ENCODE measurements around the gene AFAP1. TPM values are rescaled to one million over a fixed set of nuclear protein-coding genes. Genes with fewer than 3 reads are reported as not detected.

AFAP1 gene
- total RNA-seq, 4 donors from 2014 or later, result 8.3 to 27.1 (median 11.1) TPM

DNA sequence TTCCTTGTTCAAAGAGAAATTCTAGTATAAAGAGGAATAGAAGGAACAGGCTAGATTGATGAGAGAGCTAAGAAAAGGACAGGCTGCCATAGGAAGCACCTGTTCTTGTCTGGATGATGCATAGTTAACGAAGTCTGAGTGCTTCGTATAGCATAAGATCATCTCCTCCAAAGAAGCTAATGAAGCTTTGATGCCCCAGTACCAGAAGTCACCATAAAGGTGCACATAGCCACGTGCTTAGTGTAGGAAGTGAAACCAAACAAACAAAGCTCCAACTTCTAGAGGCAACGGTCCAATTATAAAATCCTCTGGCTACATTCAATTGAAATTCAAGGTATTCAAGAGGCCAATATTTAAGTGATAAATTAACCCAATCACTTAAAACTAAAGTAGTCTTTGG, 31.0 kb downstream of the AFAP1 start:
- Histone ChIP-seq H3K36me3 (no peaks in the 10 kb centered on the region), H3K27ac (no peak overlapping the region), H3K27me3 (no peaks in the 10 kb centered on the region), H3K9me3 (no peaks in the 10 kb centered on the region), H3K4me1 (peaks cover 48% of the 10 kb centered on the region), H3K4me3 (no peak overlapping the region)
- TF ChIP-seq, protein P1, sequence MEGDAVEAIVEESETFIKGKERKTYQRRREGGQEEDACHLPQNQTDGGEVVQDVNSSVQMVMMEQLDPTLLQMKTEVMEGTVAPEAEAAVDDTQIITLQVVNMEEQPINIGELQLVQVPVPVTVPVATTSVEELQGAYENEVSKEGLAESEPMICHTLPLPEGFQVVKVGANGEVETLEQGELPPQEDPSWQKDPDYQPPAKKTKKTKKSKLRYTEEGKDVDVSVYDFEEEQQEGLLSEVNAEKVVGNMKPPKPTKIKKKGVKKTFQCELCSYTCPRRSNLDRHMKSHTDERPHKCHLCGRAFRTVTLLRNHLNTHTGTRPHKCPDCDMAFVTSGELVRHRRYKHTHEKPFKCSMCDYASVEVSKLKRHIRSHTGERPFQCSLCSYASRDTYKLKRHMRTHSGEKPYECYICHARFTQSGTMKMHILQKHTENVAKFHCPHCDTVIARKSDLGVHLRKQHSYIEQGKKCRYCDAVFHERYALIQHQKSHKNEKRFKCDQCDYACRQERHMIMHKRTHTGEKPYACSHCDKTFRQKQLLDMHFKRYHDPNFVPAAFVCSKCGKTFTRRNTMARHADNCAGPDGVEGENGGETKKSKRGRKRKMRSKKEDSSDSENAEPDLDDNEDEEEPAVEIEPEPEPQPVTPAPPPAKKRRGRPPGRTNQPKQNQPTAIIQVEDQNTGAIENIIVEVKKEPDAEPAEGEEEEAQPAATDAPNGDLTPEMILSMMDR (IDR thresholded peaks at IDR 0.05), result no peak
- TF ChIP-seq POLR2AphosphoS5 (IDR thresholded peaks at IDR 0.05) (no peak), EP300 (IDR thresholded peaks at IDR 0.05) (no peak), POLR2A (IDR thresholded peaks at IDR 0.05) (no peak)
- no peak for DNase-seq (ENCODE audit: low spot score in 2 of 2)
- WGBS, result 50% methylated on average over 4 of the region's 4 CpGs

DNA sequence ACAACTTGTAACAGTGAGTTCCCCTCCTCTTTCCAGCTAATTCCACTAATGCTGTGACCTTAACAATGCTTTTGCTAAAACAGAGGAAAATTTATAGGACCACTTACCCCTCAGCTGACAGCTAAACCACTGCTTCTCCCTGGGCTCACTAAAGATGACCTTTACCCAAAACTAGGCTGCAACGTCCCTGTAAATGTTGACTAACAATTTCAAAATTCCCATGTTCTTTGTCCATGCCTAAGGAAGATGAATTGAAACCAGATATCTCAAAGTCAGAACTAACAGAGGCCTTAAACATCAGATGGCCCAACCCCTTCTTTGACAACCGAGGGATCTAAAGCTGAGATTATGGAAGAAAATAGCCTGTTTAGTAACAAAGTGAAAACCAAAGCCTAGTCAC, 32.5 kb downstream of the AFAP1 start:
- Histone ChIP-seq H3K27ac (no peak overlapping the region), H3K27me3 (no peaks in the 10 kb centered on the region), H3K36me3 (no peaks in the 10 kb centered on the region), H3K4me3 (no peak overlapping the region), H3K9me3 (no peaks in the 10 kb centered on the region), H3K4me1 (peaks cover 59% of the 10 kb centered on the region)
- WGBS, result 77% methylated on average over 2 of the region's 2 CpGs
- no peak for DNase-seq (ENCODE audit: low spot score in 2 of 2)
- no peak for TF ChIP-seq POLR2AphosphoS5 (IDR thresholded peaks at IDR 0.05)
- TF ChIP-seq, protein P1 (IDR thresholded peaks at IDR 0.05), result no peak
- TF ChIP-seq POLR2A (IDR thresholded peaks at IDR 0.05), result no peak
- no peak for TF ChIP-seq EP300 (IDR thresholded peaks at IDR 0.05)

DNA sequence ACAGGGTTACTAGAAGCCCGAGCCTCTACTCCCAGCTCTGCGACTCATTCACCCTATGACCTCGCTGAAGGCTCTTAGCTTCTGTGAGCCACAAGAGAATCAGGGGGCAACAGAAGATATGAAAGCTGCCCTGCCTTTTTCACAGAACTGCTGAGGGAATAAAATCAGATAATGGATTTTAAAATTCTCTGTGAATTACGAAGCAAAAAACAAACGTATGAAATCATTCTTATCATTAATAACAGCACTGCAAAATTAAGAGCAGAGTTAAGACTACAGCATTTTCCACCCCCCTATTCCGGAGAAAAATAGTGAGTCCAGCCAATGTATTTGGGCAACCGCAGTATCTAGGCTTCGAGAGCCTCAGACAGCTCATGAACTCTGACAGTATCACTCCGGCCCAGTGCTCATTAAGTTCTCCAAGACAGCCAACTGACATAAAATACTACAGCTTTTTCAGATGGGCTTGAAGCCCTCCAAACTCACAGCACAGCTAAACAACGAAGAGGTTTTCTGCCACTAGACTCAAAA, 33.4 kb downstream of the AFAP1 start:
- Histone ChIP-seq H3K9me3 (no peaks in the 10 kb centered on the region), H3K27ac (peak overlapping the region; percentile 12), H3K4me3 (no peak overlapping the region), H3K27me3 (no peaks in the 10 kb centered on the region), H3K4me1 (peaks cover 54% of the 10 kb centered on the region), H3K36me3 (no peaks in the 10 kb centered on the region)
- DNase-seq (ENCODE audit: low spot score in 2 of 2), result no peak
- TF ChIP-seq, protein P1 (IDR thresholded peaks at IDR 0.05), result no peak
- TF ChIP-seq POLR2A (IDR thresholded peaks at IDR 0.05) (no peak), EP300 (IDR thresholded peaks at IDR 0.05) (no peak), POLR2AphosphoS5 (IDR thresholded peaks at IDR 0.05) (no peak)
- WGBS, result 58% methylated on average over 9 of the region's 10 CpGs

DNA sequence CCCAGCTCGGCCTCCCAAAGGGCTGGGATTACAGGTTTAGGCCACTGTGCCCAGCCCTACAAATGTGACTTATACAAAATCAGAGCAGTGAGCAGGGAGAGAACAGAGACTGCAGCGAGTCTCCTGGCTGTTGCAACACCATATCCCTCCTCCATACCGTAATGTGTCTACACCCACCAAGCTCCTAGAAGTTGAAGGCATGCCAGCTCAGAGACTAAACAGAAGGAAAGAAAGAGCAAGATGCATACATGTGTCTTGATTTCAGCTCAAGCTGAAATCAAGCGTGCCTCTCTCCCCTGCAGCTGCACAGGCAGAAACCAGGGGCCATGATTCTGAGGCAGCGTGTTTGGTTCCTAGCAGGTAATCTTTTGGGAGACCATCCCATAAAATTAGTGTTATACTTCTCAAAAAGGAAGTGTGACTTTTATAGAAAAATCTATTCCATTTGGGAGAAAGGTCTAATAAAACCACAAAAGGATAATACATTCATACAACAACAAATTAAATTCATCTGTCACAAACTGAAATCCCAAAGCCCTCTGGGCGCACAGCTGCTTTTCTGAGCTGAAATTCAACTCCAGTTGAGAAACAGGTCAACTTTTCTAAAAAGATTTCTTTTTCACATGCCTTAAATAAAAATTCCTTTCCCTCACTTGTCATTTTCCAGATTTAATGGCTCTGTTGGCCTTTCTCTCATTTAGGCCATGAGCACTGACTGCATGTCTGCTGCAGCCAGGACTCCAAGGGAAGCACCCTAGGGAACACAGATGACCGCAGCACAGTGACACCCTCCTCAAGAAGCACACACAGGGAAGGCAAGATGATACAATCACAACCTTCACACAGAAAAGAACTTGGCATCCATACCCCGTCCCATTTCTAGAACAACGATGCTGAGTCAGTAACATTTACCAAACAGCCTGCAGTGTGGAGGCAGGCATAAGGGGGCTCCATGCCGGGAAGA, 34.4 kb downstream of the AFAP1 start:
- peak overlapping the region; percentile 36 for H3K27ac ChIP-seq
- no peaks in the 10 kb centered on the region for H3K27me3 ChIP-seq
- no peaks in the 10 kb centered on the region for H3K9me3 ChIP-seq
- H3K4me1 ChIP-seq, result peaks cover 46% of the 10 kb centered on the region
- TF ChIP-seq POLR2AphosphoS5 (IDR thresholded peaks at IDR 0.05) (peak in 1 of 3 donors; percentile 13), POLR2A (IDR thresholded peaks at IDR 0.05) (no peak)
- DNase-seq (ENCODE audit: low spot score in 2 of 2), result no peak
- no peak overlapping the region for H3K4me3 ChIP-seq
- WGBS, result 46% methylated on average over 10 of the region's 10 CpGs
- no peaks in the 10 kb centered on the region for H3K36me3 ChIP-seq

DNA sequence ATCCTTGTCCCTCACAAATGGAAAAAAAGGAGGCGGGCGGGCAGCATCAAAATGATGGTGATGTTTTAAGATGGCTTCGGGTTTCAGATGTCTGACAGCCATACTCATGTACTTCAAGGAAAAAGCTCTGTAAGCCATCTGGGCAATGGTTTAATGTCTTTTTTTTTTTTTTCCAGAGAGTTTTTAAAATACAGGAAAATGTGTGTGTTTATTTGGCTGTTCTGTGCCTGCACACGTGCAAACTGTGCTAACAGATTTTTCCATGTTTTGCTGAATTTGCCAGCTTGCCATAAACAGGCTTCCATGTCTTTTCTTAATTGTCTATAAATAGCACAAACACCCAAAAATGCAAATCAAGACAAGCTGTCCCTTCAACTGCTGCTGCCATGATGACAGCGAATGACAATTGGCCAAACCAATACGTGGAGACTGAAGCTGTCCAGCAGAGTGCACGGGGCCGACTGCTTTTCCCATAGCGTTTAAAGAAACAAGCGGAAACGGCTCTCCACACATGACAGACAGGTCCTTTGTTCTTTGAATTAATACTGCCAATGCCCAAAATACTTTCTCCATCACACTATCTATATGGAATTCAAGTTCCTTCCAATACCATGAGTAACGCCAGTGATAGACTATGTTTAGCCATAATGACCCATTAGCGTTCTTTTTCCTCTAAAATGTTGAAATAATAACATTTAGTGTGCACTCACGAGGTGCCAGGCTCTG, 35.7 kb downstream of the AFAP1 start:
- Histone ChIP-seq H3K4me1 (peaks cover 33% of the 10 kb centered on the region), H3K27ac (peak overlapping the region; percentile 36), H3K27me3 (no peaks in the 10 kb centered on the region), H3K4me3 (no peak overlapping the region), H3K9me3 (no peaks in the 10 kb centered on the region), H3K36me3 (no peaks in the 10 kb centered on the region)
- DNase-seq (ENCODE audit: low spot score in 2 of 2), result no peak
- 55% methylated on average over 14 of the region's 14 CpGs for WGBS
- TF ChIP-seq, protein P1 (IDR thresholded peaks at IDR 0.05), result no peak
- TF ChIP-seq POLR2AphosphoS5 (IDR thresholded peaks at IDR 0.05) (no peak), EP300 (IDR thresholded peaks at IDR 0.05) (no peak)
